Natural killer cell treated with Interleukin-12 subunit alpha and Interleukin-12 subunit beta and Interleukin-15 and Interleukin-18, amount 100 ng/mL, for 72 hours (primary cell): ENCODE measurements around the gene SLC2A13. TPM values are rescaled to one million over a fixed set of nuclear protein-coding genes. Genes with fewer than 3 reads are reported as not detected.

Experiments used
- ATAC-seq, 2 donors: fragments of 150-1000 bp; cut with Tn5 transposase in 1 of 2; sonication (Bioruptor Pico), chemical (Tn5 transposase) in 1 of 2; 2 replicates each; pipeline ENCODE4 v1.10.0; 2021
- DNase-seq: peaks from one replicate; pipeline ENCODE4 v3.0.0; 2022; ENCODE audit warnings: low spot score
- H3K27ac Mint-ChIP-seq, 2 donors: 1 replicate in 1 of 2; 2 replicates in 1 of 2; pipeline ENCODE4 v1.8.0; 2022; ENCODE audit warnings: mixed read lengths in 2 of 2, mild to moderate bottlenecking in 1 of 2, moderate library complexity in 1 of 2
- H3K27me3 Mint-ChIP-seq, 2 donors: 1 replicate in 1 of 2; 2 replicates in 1 of 2; pipeline ENCODE4 v1.8.0; 2022; ENCODE audit warnings: mixed read lengths in 2 of 2
- H3K36me3 Mint-ChIP-seq: one replicate; pipeline ENCODE4 v1.8.0; 2022; ENCODE audit warnings: mixed read lengths
- H3K4me1 Mint-ChIP-seq, 2 donors: 1 replicate in 1 of 2; 2 replicates in 1 of 2; pipeline ENCODE4 v1.8.0; 2022; ENCODE audit warnings: low read depth in 2 of 2, mixed read lengths in 2 of 2, mild to moderate bottlenecking in 1 of 2
- H3K4me3 Mint-ChIP-seq: one replicate; pipeline ENCODE4 v1.8.0; 2022; ENCODE audit warnings: mixed read lengths
- H3K9me3 Mint-ChIP-seq: 2 replicates; pipeline ENCODE4 v1.8.0; 2022; ENCODE audit warnings: mixed read lengths
- total RNA-seq, 2 donors: library from RNA; stranded (reverse); gene quantifications; one replicate each; pipeline ENCODE4 v1.2.3, GENCODE V29; 2022

Gene SLC2A13
- total RNA-seq, 2 donors from 2014 or later, result 6.8 to 9.1 TPM

DNA sequence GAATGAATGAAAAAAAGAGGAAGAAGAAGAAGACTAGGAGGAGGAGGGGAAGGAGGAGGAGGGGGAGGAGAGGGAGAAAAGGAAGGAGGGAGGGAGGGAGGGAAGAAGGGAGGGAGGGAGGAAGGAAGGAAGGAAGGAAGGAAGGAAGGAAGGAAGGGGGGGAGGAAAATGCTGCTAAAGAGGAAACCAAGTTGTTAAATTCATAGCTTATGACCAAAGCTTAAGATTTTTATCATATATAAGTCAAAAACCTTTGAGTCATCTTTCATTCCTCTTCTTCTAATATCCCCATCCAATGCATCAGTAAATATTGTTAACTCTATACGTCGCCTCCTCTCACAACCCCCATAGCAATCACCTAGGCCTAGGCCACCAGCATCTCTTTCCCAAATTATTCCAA, 117.3 kb downstream of the SLC2A13 start:
- H3K27ac Mint-ChIP-seq, result no peak overlapping the region
- no peak for DNase-seq
- H3K36me3 Mint-ChIP-seq, result no peaks in the 10 kb centered on the region

DNA sequence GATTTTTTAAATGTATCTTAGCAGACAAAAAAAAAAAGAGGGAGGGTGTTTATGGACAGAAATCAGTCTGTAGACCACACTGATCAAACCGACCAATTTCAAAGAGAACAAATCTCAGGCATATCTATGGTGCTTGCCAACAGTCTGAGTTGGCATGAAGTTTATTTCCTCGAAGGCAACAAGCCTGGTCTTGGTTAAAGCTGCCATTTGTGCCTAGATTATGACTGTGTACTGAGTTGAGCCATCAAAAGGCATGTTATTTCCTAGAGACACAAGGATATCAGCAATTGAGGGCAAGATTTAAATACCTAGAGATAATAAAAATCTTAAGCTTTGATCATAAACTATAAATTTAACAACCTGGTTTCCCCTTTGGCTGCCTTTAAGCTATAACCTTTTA, 119.2 kb downstream of the SLC2A13 start:
- Mint-ChIP-seq H3K9me3 (no peaks in the 10 kb centered on the region), H3K27ac (no peak overlapping the region), H3K4me1 (peaks cover 4 to 11% of the 10 kb centered on the region in 2 donors), H3K4me3 (no peak overlapping the region), H3K36me3 (no peaks in the 10 kb centered on the region), H3K27me3 (no peaks in the 10 kb centered on the region)
- no peak for ATAC-seq
- DNase-seq, result no peak

More for the DNA sequence above, 117.3 kb downstream of the SLC2A13 start:
- ATAC-seq, result no peak
- H3K9me3 Mint-ChIP-seq, result no peaks in the 10 kb centered on the region
- H3K27me3 Mint-ChIP-seq, result no peaks in the 10 kb centered on the region
- no peak overlapping the region for H3K4me3 Mint-ChIP-seq
- H3K4me1 Mint-ChIP-seq, result peaks cover 4 to 11% of the 10 kb centered on the region in 2 donors

DNA sequence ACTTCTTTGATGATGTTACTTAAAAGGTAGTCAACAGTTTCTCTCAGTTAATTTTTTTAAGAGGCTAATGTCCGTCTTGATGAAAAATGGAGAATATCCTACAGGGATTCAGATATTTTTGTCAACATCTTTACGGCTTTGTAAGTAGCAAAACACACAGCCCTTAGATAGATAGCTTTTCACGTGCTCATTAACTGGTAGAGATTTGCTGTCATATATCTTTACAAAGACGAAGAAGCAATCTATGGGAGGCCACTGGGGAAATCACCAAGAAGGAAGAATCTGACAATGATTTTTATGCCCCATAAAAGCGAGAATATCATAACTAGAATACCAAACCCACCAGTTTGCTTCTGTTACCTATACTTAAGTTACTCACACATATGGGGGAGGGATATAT, 121.2 kb downstream of the SLC2A13 start:
- ATAC-seq (no peak), DNase-seq (no peak)
- Mint-ChIP-seq H3K4me1 (peaks cover 4 to 11% of the 10 kb centered on the region in 2 donors), H3K27me3 (no peaks in the 10 kb centered on the region), H3K36me3 (no peaks in the 10 kb centered on the region), H3K27ac (no peak overlapping the region), H3K4me3 (no peak overlapping the region), H3K9me3 (no peaks in the 10 kb centered on the region)

DNA sequence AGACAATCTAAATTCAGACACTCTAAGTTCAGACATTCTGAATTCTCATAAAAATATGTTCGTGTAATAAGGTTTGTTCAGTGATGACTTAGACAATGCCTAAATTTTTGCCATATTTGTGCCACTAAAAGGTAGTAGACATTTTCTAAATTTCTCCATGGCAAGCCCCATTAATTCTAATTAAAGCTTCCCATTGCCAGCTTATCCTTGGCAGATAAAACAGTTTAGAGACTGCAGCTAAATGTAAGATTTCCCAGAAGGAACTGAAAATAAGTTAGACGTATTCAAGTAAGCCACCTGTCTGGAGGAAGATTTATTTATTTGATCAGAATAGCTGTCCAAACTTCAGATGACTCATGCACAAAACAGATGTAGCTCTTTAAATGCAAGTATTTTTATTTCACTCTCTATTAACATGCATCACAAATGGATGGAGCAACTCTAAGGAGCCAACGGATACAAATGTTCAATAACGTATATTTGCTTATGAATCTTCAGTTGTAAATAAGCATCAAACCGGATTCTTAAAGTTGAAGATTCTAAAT, 130.4 kb downstream of the SLC2A13 start:
- no peak overlapping the region for H3K4me3 Mint-ChIP-seq
- ATAC-seq (no peak), DNase-seq (no peak)
- H3K27ac Mint-ChIP-seq, result no peak overlapping the region
- no peaks in the 10 kb centered on the region for H3K27me3 Mint-ChIP-seq
- peaks cover 3% of the 10 kb centered on the region for H3K36me3 Mint-ChIP-seq
- H3K4me1 Mint-ChIP-seq, result no peaks in the 10 kb centered on the region
- H3K9me3 Mint-ChIP-seq, result no peaks in the 10 kb centered on the region

DNA sequence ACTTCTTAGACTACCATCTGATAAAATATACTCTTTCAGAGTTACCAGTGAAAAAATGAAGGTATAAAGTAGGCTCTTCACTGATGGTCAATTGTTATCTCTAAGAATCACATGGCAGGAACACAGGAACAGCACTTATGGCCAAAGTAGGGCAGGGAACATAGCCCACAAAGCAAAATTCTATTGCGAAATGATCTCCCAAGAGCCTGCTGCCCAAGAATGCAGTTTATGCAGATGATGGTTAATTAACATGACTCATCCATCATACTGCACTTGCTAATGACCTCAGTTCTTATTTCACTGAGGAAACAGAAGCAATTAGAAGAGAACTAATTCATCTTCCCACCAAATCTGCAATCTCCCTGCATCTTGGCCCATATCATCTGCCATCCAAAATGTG, 133.8 kb downstream of the SLC2A13 start:
- Mint-ChIP-seq H3K4me3 (no peak overlapping the region), H3K4me1 (no peaks in the 10 kb centered on the region), H3K27me3 (no peaks in the 10 kb centered on the region), H3K9me3 (peaks cover 4% of the 10 kb centered on the region), H3K36me3 (peaks cover 8% of the 10 kb centered on the region), H3K27ac (no peak overlapping the region)
- ATAC-seq (no peak), DNase-seq (no peak)

DNA sequence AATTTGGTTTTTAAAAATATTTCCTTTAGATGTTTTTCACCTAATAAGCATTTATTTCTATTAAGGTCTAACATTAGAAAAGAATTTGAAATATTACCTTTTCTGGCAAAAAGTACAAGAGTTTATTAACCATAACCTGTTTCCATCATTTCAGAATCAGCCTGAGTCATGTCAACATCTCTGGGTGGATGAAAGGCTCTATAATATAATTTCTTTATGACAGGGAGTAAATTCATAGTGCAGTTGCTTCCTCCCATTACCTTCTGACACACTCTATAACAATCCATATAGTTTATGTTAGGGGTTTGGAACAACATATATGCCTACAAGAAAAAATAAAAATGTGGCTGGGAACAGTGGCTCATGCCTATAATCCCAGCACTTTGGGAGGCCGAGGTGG, 134.5 kb downstream of the SLC2A13 start:
- no peak overlapping the region for H3K4me3 Mint-ChIP-seq
- peaks cover 4% of the 10 kb centered on the region for H3K9me3 Mint-ChIP-seq
- no peaks in the 10 kb centered on the region for H3K27me3 Mint-ChIP-seq
- H3K27ac Mint-ChIP-seq, result no peak overlapping the region
- H3K36me3 Mint-ChIP-seq, result peaks cover 8% of the 10 kb centered on the region
- no peak for DNase-seq
- H3K4me1 Mint-ChIP-seq, result no peaks in the 10 kb centered on the region
- no peak for ATAC-seq

DNA sequence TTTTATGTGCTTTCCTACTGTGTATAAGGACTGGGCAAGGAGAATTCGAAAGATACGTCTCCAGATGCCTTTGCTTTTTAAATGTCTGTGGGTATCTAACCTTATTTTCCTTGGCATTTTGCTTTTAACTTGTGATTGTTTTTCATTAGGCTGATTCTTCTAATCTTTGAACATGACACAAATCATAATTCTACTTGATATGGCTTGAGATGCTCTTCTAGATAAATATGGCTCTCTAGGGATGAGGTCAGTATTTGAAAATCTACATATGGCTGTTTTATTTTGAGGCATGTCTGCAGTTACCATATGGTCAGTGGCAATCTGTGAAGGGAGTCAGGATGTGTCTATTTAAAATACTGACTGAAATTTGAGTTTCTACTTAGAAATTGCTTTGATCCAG, 139.2 kb downstream of the SLC2A13 start:
- no peak for DNase-seq
- H3K9me3 Mint-ChIP-seq, result peaks cover 4% of the 10 kb centered on the region
- no peak overlapping the region for H3K27ac Mint-ChIP-seq
- H3K4me1 Mint-ChIP-seq, result no peaks in the 10 kb centered on the region
- H3K27me3 Mint-ChIP-seq, result no peaks in the 10 kb centered on the region
- no peak for ATAC-seq
- no peak overlapping the region for H3K4me3 Mint-ChIP-seq
- H3K36me3 Mint-ChIP-seq, result peaks cover 8% of the 10 kb centered on the region

DNA sequence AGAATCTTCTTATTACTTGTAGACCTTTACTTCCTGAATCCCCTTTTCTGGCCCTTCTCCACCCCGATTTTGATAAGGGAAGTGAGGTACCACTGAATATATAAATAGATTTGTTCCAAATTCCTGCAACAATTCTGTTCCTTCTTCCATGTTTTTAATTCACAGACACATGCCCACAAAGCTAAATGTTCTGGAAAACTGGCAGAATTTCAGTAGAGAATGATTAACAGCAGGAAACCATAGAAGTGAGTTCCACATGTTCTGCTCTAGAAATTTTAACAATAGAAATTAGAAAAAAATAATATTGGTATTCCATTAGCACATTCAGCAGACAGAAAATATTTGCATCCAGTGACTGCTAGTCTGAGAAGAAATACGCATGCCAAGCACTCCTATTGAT, 139.6 kb downstream of the SLC2A13 start:
- DNase-seq (no peak), ATAC-seq (no peak)
- Mint-ChIP-seq H3K9me3 (peaks cover 4% of the 10 kb centered on the region), H3K36me3 (peaks cover 8% of the 10 kb centered on the region), H3K4me3 (no peak overlapping the region), H3K27ac (no peak overlapping the region), H3K4me1 (no peaks in the 10 kb centered on the region), H3K27me3 (no peaks in the 10 kb centered on the region)

DNA sequence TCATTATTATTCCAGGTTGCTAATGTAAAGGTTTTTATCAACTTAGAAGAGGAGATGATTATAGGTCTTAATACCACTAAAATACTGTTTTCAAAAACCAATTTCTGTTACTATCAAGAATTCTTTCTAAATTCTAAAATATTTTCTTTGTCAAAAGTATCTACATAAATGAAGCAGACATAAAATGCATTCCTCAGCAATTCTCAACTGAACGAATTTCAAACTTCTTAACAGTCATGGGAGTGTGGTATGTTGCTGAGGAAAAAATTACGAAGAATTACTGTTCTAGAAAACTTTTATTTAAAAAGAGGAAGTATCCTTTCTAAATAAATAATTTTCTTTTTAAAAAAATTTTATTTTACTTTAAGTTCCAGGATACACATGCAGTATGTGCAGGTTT, 146.4 kb downstream of the SLC2A13 start:
- no peak for DNase-seq
- Mint-ChIP-seq H3K27me3 (no peaks in the 10 kb centered on the region), H3K9me3 (no peaks in the 10 kb centered on the region)

DNA sequence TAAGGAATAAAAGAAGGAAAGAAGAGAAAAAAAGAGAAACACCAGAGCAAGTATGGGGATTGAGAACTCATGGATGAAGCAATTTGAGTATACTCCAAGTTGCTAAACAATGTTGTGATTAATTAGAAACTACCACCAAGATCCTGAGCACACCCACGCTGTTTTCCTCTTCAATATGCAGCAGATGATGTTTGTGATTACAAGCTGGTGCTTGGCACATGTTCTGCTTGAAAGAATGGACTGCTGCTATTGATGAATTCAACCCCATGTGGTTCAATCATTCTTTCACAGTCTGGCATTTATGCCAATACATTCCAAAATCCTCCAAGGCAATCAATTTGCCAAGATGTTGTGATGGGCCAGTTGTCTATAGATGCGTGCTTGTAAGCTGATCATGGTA, 146.8 kb downstream of the SLC2A13 start:
- Mint-ChIP-seq H3K4me3 (no peak overlapping the region), H3K27ac (no peak overlapping the region), H3K9me3 (no peaks in the 10 kb centered on the region), H3K4me1 (peaks cover 0 to 4% of the 10 kb centered on the region in 2 donors), H3K27me3 (no peaks in the 10 kb centered on the region), H3K36me3 (no peaks in the 10 kb centered on the region)
- ATAC-seq (no peak), DNase-seq (no peak)

More for the DNA sequence above, 146.4 kb downstream of the SLC2A13 start:
- Mint-ChIP-seq H3K36me3 (no peaks in the 10 kb centered on the region), H3K4me1 (peaks cover 0 to 4% of the 10 kb centered on the region in 2 donors), H3K27ac (no peak overlapping the region), H3K4me3 (no peak overlapping the region)
- no peak for ATAC-seq

DNA sequence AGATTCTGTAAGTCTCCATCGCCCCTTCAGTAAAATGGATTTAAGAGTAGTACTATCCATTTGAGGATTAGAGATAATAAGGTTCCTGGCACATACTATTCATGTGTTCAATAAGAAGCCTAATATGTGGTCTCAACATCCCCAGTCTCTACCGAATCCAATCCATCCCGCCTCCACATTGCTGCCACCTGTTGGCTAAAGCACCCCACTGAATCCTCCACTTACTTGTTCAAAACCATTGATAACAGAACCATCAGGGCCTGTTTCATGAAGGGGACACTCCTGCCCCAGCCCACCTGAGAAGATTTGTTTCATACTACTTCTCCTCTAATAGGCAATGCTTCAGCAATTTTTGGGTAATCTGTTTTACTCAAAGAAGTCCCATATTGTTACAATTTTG, 147.5 kb downstream of the SLC2A13 start:
- H3K9me3 Mint-ChIP-seq, result no peaks in the 10 kb centered on the region
- no peaks in the 10 kb centered on the region for H3K27me3 Mint-ChIP-seq
- no peak overlapping the region for H3K27ac Mint-ChIP-seq
- H3K4me1 Mint-ChIP-seq, result peaks cover 0 to 4% of the 10 kb centered on the region in 2 donors
- ATAC-seq, result no peak
- DNase-seq, result no peak
- no peak overlapping the region for H3K4me3 Mint-ChIP-seq
- H3K36me3 Mint-ChIP-seq, result no peaks in the 10 kb centered on the region

DNA sequence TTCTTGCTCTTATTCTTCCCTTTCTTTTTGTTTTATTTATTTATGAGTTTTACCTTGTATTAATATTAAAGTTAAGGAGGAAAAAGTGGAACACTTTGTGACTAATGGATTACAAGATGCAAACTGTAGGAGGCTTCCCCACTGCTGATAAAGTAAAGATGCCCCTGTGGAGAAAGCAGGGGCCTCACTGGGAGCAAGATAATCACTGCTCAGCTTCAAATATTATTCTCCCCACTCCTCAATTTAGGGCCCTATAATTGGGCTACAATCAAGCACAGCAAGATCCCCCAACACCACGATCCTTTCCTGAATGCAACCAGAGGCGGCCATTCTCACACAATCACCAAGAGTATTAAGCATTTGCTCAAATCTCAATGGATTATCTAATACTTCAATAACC, 149.2 kb downstream of the SLC2A13 start:
- Mint-ChIP-seq H3K27me3 (no peaks in the 10 kb centered on the region), H3K4me3 (no peak overlapping the region), H3K36me3 (no peaks in the 10 kb centered on the region), H3K9me3 (no peaks in the 10 kb centered on the region), H3K4me1 (peaks cover 0 to 4% of the 10 kb centered on the region in 2 donors), H3K27ac (no peak overlapping the region)
- no peak for ATAC-seq
- no peak for DNase-seq

DNA sequence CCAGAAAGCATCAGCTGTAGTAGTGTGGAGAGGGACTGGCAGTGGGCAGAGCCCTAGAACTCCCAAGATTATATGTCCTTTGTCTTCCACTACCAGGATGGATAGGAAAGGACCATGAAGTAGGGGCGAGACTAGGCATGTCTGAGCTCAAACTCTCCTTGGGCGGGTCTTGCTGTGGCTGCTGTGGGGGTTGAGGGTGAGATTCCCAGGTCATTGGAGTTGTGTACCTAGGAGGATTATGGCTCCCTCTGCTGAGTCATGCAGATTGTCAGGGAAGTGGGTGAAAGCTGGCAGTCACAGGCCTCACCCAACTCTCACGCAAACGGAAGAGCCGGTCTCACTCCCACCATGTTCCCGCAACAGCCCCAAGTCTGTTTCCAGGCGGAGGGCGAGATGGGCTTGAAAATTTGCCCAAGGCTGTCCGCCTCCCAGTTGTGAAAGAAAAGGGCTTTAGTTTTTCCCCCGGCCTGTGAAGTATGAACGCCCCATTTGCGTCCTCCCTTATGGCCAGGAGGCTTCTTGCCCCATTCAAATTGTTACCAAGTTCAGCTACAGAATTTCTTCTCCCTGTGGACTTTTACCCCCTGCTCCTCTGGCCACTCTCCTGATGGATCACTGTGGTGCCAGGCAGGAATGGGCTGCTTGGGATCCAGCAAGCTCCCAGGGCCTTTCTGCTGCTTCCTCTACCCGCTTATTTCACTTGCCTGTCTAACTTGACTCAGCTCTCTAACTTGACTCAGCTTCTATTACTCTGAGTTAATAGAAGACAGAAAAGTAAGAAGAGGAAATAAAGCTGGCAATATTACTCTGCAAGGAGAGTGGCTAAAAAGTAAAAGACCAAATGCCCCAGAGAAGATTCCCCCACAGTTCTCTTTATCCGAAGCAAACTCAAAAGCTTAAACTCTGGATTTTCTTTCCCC, 159.3 kb downstream of the SLC2A13 start:
- peaks cover 13% of the 10 kb centered on the region for H3K36me3 Mint-ChIP-seq
- H3K27me3 Mint-ChIP-seq, result no peaks in the 10 kb centered on the region
- ATAC-seq, result no peak
- H3K9me3 Mint-ChIP-seq, result no peaks in the 10 kb centered on the region
- no peak for DNase-seq
- no peak overlapping the region for H3K4me3 Mint-ChIP-seq
- peaks cover 0 to 7% of the 10 kb centered on the region in 2 donors for H3K4me1 Mint-ChIP-seq
- no peak overlapping the region for H3K27ac Mint-ChIP-seq

DNA sequence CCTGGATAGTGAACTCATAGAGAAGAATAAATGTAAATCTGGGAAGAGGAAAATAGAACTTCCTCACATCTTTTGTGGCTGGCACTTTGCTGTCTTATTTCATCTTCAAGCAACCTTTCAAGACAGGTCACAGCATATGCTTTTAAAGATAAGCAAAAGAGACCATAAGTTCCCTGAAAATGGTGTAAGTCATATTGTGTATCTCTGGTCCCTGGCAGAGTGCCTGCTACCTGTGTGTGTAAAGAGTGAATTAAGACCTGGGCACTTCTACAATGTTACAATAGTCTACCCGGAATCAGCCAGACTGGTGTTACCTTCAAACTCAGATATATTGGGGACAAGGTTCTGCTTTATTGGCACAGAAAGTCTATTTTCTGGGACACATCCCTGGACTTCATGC, 168.8 kb downstream of the SLC2A13 start:
- Mint-ChIP-seq H3K4me1 (no peaks in the 10 kb centered on the region), H3K36me3 (peaks cover 5% of the 10 kb centered on the region)

More for the DNA sequence above, 168.8 kb downstream of the SLC2A13 start:
- H3K4me3 Mint-ChIP-seq, result no peak overlapping the region
- H3K9me3 Mint-ChIP-seq, result no peaks in the 10 kb centered on the region
- no peak for ATAC-seq
- H3K27ac Mint-ChIP-seq, result no peak overlapping the region
- no peaks in the 10 kb centered on the region for H3K27me3 Mint-ChIP-seq
- DNase-seq, result no peak
